Central memory CD4-positive, alpha-beta T cell (primary cell): ENCODE results near the gene NUMB.

ENCODE experiments used
- DNase-seq: peaks from one replicate; pipeline ENCODE4 v3.0.0; 2022

NUMB gene

DNA sequence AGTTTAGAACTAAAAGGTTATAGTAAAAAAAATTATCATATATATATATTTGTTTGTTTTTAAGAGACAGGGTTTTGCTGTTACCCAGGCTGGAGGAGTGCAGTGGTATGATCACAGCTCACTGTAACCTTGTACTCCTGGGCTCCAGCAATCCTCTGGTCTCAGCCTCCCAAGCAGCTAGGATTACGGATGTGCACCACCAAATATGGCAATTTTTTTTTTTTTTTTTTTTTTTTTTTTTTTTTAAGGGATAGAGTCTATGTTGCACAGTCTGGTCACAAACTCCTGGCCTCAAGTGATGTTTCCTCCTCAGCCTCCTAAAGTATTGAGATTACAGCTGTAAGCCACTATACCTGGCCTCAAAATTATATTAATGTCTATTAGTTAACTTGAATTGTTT is 172.4 kb downstream of the NUMB start:
- DNase-seq, result no peak

DNA sequence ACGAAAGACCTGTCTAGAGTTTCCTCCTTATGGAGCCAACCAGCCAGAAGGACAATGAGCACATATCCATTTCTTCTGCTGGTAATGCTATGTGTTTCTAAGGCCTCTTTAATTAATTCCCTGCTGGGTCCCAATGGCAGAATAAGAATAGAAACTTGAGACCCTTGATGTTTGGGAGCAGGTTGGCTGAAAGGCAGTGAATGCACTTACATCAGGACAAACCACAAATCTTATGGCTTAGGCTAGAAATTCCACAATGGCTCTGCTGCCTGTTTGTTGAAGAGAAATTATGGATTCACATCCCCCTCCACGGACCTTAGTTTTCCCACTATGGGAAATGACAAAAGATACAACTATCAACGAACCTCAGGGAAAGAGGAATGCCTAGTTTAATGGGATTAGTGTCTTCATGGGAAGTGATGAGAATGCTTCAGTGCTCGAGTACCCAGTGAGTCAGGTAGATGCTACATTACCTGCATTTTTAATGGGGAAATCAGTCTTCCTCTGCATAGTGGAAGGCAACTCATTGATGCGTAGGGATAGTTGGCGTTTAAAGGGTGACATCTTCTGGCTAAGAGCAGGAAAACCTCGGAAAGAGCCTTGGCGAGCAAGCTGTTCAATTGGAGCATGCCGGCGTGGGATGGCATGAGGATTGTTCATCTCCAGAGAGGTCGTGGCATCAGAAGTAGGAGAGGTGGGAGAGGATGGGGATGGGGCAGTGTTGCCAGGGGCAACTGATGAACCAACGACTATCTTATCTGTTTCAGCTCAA is 174.6 kb downstream of the NUMB start:
- DNase-seq, result no peak

- no peak for DNase-seq
Measured at GRCh38 chr14:73280903-73281302, 177.4 kb downstream of the NUMB start.

DNA sequence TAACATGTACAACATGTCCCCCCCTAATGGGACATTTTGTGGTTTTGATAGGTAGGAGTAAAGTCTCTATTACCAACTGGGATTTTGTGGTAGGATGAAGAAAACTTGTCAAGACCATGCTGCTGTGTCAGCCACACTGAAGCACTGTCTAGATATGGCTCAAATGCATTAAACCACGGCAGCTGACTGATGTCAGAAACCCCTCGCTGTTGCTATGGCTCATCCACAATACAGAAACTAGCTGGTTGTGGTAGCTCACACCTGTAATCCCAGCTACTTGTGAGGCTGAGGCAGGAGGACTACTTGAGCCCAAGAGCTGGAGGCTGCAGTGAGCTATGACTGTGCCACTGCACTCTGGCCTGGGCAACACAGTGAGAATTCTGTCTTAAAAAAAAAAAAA is 181.0 kb downstream of the NUMB start:
- no peak for DNase-seq

- no peak for DNase-seq
Measured at GRCh38 chr14:73276836-73277235, 181.5 kb downstream of the NUMB start.

DNA sequence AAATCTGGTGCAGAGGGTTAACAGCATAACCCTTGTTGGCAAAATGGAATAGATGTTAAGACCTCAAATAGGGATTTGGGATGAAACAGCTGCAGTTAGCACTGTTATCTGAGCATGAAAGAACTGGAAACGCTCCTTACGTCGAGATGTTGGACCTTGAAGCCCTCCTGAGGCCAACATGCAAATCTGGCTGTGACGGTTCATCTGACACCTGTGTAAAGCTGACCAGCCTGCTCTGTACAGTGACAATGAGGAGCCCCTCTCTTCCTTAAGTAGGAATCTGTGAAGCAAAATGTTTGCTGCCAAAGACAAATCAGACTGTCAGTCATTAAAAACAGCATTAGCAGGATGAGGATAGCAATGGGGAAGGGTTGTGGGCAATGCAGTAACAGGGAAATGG is 184.5 kb downstream of the NUMB start:
- DNase-seq, result no peak

GRCh38 chr14:73272393-73272792 is 186.0 kb downstream of the NUMB start:
- DNase-seq, result no peak

- no peak for DNase-seq
Measured at GRCh38 chr14:73269729-73270531, 188.4 kb downstream of the NUMB start.

- no peak for DNase-seq
Measured at GRCh38 chr14:73267474-73267873, 190.9 kb downstream of the NUMB start.

DNA sequence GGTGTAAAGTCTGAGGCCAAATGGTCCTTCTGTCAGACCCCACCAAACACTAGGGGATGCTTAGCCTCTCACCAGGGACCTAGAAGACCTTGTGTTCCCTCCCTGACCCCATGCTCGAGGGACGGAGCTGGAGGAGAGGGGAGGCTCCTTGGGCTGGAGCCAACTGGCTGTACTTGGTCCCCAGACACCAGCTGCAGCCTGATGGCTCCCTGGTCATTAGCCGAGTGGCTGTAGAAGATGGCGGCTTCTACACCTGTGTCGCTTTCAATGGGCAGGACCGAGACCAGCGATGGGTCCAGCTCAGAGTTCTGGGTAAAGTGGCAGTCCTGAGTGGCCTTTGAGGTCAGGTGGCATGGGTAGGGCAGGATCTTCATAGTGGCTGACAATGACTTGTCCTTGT is 192.0 kb downstream of the NUMB start:
- no peak for DNase-seq

- DNase-seq, result no peak
Measured at GRCh38 chr14:73265721-73266046, 192.7 kb downstream of the NUMB start.

DNA sequence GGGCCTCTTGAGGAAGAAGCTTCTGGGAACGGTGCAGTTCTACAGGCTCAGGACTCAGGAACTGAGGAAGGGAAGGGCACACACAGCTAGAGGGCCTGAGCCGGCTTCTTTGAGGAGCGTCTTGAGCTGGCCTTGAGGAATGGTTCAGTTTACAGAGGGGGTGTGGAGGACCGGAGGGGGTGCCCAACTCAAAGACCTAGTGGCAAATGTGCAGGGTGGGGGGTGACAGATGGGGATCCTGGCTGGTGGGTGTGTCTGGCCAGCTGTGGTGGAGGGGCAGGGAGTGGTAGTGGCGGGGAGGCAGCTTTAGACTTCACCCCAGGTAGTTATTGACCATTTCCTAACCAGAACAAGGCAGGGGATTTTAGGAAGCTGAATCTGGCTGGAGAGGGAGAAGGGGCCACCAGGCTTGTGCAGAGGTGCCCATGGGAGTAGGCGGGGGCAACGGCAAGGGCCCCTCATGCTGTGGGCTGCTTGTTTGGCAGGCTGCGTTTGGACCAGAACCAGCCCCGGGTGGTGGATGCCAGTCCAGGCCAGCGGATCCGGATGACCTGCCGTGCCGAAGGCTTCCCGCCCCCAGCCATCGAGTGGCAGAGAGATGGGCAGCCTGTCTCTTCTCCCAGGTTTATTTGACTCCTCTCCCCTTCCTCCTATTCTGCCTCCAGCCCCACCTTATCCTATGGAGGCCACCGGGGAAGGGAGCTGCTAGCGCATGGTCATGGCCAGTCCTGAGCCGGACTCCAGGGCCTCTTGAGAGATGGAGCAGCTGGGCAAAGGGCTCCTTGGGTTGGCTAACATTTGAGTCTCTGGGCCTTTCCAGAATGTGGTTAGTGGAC is 193.2 kb downstream of the NUMB start:
- no peak for DNase-seq

DNA sequence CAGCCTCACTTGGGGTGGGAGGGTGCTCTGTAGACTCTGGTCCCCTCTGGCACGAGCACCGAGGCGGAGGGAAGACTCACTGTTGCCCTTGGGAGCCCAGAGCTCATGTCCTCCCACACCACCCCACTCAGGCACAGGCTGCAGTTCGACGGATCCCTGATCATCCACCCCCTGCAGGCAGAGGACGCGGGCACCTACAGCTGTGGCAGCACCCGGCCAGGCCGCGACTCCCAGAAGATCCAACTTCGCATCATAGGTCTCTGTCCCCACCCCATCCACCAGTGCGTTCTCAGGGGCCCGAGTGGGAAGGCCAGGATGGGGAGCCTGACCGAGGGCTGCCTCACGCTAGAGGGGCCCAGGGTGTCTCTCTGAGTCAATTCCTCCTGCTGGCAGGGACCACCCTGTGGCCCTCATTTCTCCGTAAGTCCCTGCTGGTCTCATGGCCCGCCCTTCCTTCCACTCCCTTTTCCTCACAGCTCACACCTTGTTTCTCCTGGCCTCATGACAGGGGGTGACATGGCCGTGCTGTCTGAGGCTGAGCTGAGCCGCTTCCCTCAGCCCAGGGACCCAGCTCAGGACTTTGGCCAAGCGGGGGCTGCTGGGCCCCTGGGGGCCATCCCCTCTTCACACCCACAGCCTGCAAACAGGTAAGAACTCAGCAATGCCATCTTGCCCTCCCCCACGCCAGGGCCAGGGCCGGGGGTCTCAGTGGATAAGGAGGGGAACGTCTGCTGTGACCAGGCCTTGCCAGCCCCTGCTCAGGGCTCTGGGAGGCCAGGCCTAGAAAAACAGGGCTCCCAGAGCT is 194.1 kb downstream of the NUMB start:
- DNase-seq, result no peak

GRCh38 chr14:73263606-73264005 is 194.7 kb downstream of the NUMB start:
- DNase-seq, result no peak

GRCh38 chr14:73262427-73263183 is 195.7 kb downstream of the NUMB start:
- DNase-seq, result no peak

- no peak for DNase-seq
Measured at GRCh38 chr14:73261520-73262426, 196.6 kb downstream of the NUMB start.

GRCh38 chr14:73261075-73261474 is 197.3 kb downstream of the NUMB start:
- no peak for DNase-seq

- DNase-seq, result no peak
Measured at GRCh38 chr14:73260574-73260973, 197.8 kb downstream of the NUMB start.

DNA sequence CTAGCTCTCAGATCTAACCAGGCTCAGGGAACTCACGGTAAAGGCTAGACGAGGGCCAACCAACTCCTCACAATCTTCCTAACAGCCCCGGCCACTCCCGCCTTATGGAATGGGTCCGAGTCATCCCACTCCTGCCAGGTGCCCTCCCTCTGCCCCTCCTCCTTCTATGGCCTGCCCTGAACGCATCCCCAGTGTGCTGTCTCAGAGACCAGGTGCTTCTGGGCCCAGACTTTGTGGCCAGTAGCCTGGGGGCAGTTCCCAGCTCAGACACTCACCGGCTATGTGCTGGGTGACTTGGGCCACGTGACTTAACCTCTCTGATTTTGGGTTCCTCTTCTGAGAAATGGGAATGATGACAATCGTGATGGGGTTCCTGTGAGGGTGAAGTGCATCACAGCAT is 198.5 kb downstream of the NUMB start:
- no peak for DNase-seq

DNA sequence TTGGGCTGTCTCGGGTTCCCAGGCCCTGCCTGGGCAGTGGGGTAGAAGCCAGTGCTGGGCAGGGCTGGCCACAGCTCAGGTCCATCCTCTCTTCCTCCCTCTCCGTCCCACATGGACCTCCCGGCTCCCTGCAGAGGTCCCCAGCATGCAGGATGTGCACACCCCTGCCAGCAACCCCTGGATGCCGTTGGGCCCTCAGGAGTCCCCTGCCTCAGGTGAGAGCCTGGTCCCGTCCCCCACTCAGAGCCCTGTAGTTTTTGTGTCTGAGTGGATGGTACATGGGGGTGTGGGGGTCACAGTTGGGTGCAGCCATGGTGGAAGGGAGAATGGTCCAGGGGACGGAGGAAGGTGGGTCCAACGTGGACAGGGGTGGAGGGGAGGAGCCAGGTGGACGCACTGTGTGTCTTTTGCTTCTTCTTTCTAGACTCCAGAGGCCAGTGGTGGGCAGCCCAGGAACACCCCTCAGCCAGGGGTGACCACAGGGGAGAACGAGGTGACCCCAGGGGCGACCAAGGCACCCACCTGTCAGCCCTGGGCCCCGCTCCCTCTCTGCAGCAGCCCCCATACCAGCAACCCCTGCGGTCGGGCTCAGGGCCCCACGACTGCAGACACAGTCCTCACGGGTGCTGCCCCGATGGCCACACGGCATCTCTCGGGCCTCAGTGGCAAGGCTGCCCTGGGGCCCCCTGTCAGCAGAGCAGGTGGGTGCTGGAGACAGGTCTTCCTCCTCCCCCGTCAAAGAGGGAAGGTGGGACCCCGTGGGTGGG is 199.3 kb downstream of the NUMB start:
- DNase-seq, result no peak
